T-helper 1 cell treated with Interleukin-12 subunit alpha and Interleukin-12 subunit beta and Interleukin-4 antibody, amounts not matched to agents 30 μg/mL and 1 μg/mL, for 36 hours (primary cell): ENCODE measurements around the gene AKAP8.

Experiments
- H3K27ac Mint-ChIP-seq: one replicate; pipeline ENCODE4 v1.8.0; 2021; ENCODE audit warnings: mild to moderate bottlenecking, mixed read lengths
- H3K27me3 Mint-ChIP-seq: one replicate; pipeline ENCODE4 v1.8.0; 2021; ENCODE audit warnings: low read depth, mixed read lengths
- H3K36me3 Mint-ChIP-seq: one replicate; pipeline ENCODE4 v1.8.0; 2021; ENCODE audit warnings: low read depth, mixed read lengths
- H3K4me1 Mint-ChIP-seq: one replicate; pipeline ENCODE4 v1.8.0; 2021; ENCODE audit warnings: low read depth, mixed read lengths
- H3K4me3 Mint-ChIP-seq: one replicate; pipeline ENCODE4 v1.8.0; 2021; ENCODE audit warnings: mild to moderate bottlenecking, moderate library complexity, mixed read lengths
- H3K9me3 Mint-ChIP-seq: one replicate; pipeline ENCODE4 v1.8.0; 2021; ENCODE audit warnings: mixed read lengths

AKAP8 gene

GRCh38 chr19:15317392-15318071 lies 62.1 kb downstream of the AKAP8 start:
- Mint-ChIP-seq H3K27me3 (no peaks in the 10 kb centered on the region), H3K27ac (peak overlapping the region; percentile 59), H3K36me3 (peaks cover 2% of the 10 kb centered on the region), H3K4me1 (peaks cover 64% of the 10 kb centered on the region), H3K4me3 (no peak overlapping the region), H3K9me3 (no peaks in the 10 kb centered on the region)

GRCh38 chr19:15316498-15316897 lies 63.1 kb downstream of the AKAP8 start:
- H3K9me3 Mint-ChIP-seq: no peaks in the 10 kb centered on the region
- peak overlapping the region; percentile 36 for H3K4me3 Mint-ChIP-seq
- peak overlapping the region; percentile 63 for H3K27ac Mint-ChIP-seq
- peaks cover 64% of the 10 kb centered on the region for H3K4me1 Mint-ChIP-seq
- H3K27me3 Mint-ChIP-seq: no peaks in the 10 kb centered on the region
- H3K36me3 Mint-ChIP-seq: no peaks in the 10 kb centered on the region

DNA sequence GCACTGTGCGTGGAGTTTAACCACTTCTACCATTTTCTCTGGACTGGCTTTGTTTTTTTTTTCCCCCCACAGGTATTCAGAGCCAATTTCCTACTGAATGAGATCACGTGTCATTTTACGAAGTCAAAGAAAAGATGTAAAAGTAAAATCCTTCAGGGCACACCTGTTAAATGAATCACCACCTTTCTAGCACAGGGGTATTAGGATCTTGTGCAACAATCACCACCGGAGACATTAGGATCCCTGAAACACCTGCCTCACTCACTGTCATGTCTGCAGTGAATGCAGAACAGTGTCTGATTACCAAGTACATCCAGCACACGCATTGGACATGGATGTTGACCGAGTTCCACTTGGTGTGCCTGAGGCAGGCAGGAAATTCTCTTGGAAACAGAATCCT lies 64.5 kb downstream of the AKAP8 start:
- Mint-ChIP-seq H3K4me1 (peaks cover 56% of the 10 kb centered on the region), H3K36me3 (no peaks in the 10 kb centered on the region), H3K9me3 (no peaks in the 10 kb centered on the region), H3K27me3 (no peaks in the 10 kb centered on the region), H3K4me3 (no peak overlapping the region), H3K27ac (no peak overlapping the region)

- H3K4me1 Mint-ChIP-seq: peaks cover 54% of the 10 kb centered on the region
- no peak overlapping the region for H3K4me3 Mint-ChIP-seq
- no peaks in the 10 kb centered on the region for H3K27me3 Mint-ChIP-seq
- no peak overlapping the region for H3K27ac Mint-ChIP-seq
- H3K9me3 Mint-ChIP-seq: no peaks in the 10 kb centered on the region
- H3K36me3 Mint-ChIP-seq: peaks cover 1% of the 10 kb centered on the region
These were observed 65.8 kb downstream of the AKAP8 start for GRCh38 chr19:15313649-15314279.

DNA sequence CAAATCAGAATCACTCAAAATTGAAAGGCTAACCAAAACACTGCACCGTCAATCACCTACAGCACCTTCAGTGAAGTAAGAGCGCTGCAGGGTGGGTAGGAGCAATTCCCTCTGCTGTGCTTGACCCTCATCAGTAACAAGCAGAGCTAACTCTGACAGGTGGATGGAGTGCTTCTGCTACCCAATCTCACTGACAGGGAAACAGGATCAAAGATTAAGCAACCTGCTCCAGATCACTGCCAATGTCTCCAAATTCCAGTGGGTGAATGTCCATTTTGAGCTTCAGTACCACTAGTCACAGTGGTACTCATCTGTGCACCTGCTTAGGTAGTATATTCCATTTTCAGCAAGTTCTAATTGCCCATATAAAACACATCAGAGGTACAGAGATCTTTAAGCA lies 72.4 kb downstream of the AKAP8 start:
- Mint-ChIP-seq H3K4me1 (peaks cover 40% of the 10 kb centered on the region), H3K4me3 (no peak overlapping the region), H3K27ac (no peak overlapping the region), H3K9me3 (no peaks in the 10 kb centered on the region), H3K27me3 (no peaks in the 10 kb centered on the region), H3K36me3 (peaks cover 1% of the 10 kb centered on the region)

GRCh38 chr19:15305582-15306334 lies 73.8 kb downstream of the AKAP8 start:
- H3K4me3 Mint-ChIP-seq: no peak overlapping the region
- peaks cover 1% of the 10 kb centered on the region for H3K36me3 Mint-ChIP-seq
- H3K4me1 Mint-ChIP-seq: peaks cover 41% of the 10 kb centered on the region
- H3K9me3 Mint-ChIP-seq: no peaks in the 10 kb centered on the region
- no peaks in the 10 kb centered on the region for H3K27me3 Mint-ChIP-seq
- no peak overlapping the region for H3K27ac Mint-ChIP-seq

DNA sequence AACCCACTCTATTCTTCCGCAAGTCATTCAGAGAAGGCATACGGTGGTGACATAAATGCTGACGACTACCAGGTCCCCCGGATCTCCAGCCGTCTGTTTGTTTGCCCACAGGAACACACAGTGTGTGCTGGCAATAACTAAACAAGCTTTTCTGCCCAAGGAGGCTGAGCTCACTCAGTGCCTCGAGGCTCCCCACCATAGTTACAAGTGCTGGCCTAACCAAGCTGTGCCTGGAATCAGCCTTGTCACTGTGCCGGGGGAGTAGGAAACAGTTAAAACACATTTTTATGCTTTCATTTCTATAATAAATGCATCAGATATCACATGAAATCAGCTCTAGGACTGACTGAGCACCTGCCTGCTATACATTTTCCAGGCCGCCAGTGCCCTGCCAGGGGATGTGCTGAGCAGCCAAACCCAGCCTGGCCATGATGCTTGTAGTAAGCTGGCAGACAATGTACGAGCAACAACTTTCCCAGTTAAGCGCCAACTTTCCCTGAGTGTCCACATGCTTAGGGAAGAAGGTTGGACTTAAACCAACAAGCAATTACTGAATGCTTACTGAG lies 75.4 kb downstream of the AKAP8 start:
- no peaks in the 10 kb centered on the region for H3K9me3 Mint-ChIP-seq
- peaks cover 47% of the 10 kb centered on the region for H3K4me1 Mint-ChIP-seq
- no peaks in the 10 kb centered on the region for H3K27me3 Mint-ChIP-seq
- H3K4me3 Mint-ChIP-seq: no peak overlapping the region
- H3K36me3 Mint-ChIP-seq: peaks cover 2% of the 10 kb centered on the region
- peak overlapping the region; percentile 43 for H3K27ac Mint-ChIP-seq
